HG02623 (cell line): ENCODE results near the gene ELAC2.

Experiments
- ATAC-seq: cut with Tn5 transposase; IDR thresholded peaks from one replicate; pipeline ENCODE4 v1.9.1; 2021; ENCODE audit warnings: moderate library complexity; ENCODE audit not compliant: unreplicated experiment

ELAC2 gene

GRCh38 chr17:12961655-12962054, 56.2 kb downstream of the ELAC2 start:
- ATAC-seq = no peak

GRCh38 chr17:12959441-12959840, 58.4 kb downstream of the ELAC2 start:
- no peak for ATAC-seq

GRCh38 chr17:12958786-12959185, 59.0 kb downstream of the ELAC2 start:
- ATAC-seq = no peak

- ATAC-seq = no peak
Observed at GRCh38 chr17:12955521-12955920, 62.3 kb downstream of the ELAC2 start.

GRCh38 chr17:12953156-12953555, 64.7 kb downstream of the ELAC2 start:
- no peak for ATAC-seq

GRCh38 chr17:12952012-12952411, 65.8 kb downstream of the ELAC2 start:
- ATAC-seq = no peak

- ATAC-seq = no peak
Observed at GRCh38 chr17:12947047-12947446, 70.8 kb downstream of the ELAC2 start.
